Measurements from ENCODE around the gene SLC9A3. TPM values are rescaled to one million over a fixed set of nuclear protein-coding genes. Genes with fewer than 3 reads are reported as not detected.

SLC9A3 gene
- total RNA-seq, 1 donor from 2014 or later, result 1.3 TPM

DNA sequence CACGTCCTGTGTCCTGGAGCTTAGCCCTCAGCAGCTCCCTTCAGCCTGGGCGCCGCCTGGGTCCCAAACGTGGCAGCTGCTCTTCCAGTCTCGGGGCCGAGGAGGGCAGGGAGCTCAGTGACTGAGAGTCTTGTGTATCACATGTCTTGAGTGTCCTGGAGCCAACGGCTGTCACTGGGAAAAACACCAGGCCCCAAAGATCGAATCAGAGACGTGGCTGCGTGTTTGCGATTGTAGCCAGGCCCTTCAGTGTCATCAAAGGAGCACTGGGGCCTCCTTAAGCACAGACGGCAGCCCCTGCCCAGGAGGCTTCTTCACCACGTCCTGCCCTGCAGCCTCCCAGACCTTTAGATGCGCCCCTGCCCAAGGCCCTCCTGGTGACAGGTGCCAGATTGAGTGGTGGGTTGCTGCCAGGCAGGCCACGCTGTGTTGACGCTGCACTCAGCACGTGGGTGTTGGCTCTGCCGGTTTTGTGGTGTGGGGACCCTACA lies 86.9 kb downstream of the SLC9A3 start:
- DNase-seq (ENCODE audit: low read depth), result no peak
- TF ChIP-seq, protein P1, sequence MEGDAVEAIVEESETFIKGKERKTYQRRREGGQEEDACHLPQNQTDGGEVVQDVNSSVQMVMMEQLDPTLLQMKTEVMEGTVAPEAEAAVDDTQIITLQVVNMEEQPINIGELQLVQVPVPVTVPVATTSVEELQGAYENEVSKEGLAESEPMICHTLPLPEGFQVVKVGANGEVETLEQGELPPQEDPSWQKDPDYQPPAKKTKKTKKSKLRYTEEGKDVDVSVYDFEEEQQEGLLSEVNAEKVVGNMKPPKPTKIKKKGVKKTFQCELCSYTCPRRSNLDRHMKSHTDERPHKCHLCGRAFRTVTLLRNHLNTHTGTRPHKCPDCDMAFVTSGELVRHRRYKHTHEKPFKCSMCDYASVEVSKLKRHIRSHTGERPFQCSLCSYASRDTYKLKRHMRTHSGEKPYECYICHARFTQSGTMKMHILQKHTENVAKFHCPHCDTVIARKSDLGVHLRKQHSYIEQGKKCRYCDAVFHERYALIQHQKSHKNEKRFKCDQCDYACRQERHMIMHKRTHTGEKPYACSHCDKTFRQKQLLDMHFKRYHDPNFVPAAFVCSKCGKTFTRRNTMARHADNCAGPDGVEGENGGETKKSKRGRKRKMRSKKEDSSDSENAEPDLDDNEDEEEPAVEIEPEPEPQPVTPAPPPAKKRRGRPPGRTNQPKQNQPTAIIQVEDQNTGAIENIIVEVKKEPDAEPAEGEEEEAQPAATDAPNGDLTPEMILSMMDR (conservative IDR thresholded peaks at IDR 0.05; ENCODE audit: low read depth, low read length), result no peak
- no peak overlapping the region for H3K4me3 ChIP-seq (ENCODE audit: low read depth, low read length)

DNA sequence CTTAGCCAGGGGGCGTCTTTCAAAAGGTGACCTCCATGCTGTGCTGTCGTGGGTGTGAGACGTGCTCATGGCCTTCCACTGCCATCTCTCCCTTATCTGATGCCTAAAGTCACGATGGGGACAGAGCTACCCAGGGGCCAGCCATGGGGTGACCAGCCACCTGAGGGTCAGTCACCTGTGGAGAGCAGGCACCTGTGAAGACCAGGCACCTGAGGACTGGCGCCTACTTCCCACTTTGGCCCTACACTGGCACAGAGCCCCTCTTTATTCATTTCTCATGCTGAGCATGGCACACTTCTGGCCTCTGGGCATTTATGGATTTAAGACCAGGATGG lies 87.6 kb downstream of the SLC9A3 start:
- no peak overlapping the region for H3K4me3 ChIP-seq (ENCODE audit: low read depth, low read length)
- no peak for DNase-seq (ENCODE audit: low read depth)
- TF ChIP-seq, protein P1 (conservative IDR thresholded peaks at IDR 0.05; ENCODE audit: low read depth, low read length), result no peak

DNA sequence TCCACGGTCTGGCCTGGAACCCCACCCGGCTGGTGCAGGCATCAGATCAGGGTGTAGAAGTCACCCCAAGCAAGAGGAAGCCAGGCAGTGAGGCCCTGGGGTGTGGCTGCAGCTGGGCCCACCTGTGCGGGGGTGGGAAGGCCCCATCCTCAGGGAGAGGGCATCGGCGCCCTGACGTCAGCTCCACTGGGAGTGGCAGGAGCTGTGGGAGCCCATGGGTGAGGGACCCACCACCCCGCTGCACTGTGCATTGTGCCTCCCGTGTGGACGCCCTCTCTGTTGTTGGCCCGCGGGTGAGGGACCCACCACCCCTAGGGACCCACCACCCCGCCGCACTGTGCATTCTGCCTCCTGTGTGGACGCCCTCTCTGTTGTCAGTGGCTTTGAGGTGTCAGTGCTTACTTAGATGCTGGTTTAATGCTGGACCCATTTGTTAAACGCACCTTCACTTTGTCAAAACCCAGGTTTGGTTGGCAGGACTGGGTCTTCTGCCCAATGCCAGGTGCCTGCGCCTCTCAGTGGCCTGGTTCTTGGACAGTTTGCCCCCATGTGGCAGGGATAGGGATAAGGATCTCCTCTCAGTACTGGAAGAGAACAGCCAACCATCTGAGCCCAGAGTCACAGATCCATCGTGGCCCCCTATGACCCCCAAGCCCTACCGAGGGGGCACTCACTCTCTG lies 88.1 kb downstream of the SLC9A3 start:
- TF ChIP-seq, protein P1 (conservative IDR thresholded peaks at IDR 0.05; ENCODE audit: low read depth, low read length), result peak; percentile 59
- H3K4me3 ChIP-seq (ENCODE audit: low read depth, low read length), result no peak overlapping the region
- DNase-seq (ENCODE audit: low read depth), result no peak

DNA sequence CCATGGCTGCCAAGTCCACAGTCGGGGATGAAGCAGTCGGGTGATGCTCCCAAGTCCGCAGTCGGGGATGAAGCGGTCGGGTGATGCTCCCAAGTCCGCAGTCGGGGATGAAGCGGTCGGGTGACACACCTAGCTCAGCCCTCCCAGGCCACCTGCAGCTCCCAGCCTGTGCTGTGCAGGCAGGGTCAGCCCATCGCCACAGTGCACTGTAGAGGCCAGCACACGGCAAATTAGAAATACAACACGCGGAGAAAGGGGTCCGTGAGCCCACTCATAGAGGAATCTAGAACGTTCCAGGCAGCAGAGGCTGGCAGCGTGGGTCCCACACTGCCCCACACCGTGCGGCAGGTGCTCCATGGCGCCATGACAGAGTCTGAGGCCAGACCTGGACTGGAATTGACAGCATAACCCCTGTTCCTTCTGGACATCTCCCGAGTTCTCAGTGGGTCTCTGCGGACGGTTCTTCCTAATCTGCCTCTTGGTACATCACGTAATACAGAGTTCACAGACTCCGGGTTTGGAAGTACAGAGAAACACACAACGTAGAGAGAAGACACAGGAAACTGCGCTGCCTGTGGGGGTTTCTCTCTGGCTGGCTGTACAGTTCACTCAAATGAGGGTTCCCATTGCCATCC lies 89.0 kb downstream of the SLC9A3 start:
- H3K4me3 ChIP-seq (ENCODE audit: low read depth, low read length), result no peak overlapping the region
- DNase-seq (ENCODE audit: low read depth), result no peak
- TF ChIP-seq, protein P1 (conservative IDR thresholded peaks at IDR 0.05; ENCODE audit: low read depth, low read length), result no peak

DNA sequence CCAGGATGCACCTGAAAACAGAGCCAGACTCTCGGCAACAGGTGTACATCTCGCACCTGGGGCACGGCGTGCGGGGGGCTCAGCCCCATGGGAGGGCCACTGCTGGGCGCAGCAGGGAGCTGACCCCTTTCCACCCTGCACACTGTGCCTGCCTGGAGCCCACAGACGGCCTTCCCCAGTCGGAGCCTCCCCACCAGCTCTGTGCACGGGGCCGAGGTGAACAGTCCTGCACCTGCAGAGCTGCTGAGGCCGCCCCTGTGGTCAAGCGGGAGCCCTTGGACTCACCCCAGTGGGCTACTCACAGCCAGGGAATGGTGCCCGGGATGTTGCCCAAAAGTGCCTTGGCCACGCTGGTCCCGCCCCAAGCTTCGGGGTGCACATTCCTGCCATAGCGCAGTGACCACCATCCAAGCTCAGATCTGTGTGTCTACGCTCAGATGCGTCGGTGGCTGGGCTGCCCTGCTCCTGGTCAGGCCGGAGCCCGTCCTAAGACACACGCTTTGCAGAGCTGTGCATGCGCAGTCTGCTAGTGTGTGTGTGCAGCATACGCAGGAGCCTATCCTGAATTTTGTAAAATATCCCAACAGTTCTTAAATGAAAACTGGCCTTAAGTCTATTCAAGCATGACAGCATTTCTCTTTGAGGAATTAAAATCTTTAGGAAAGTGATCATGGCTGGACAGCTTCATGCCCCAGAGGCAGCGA lies 89.7 kb downstream of the SLC9A3 start:
- TF ChIP-seq, protein P1 (conservative IDR thresholded peaks at IDR 0.05; ENCODE audit: low read depth, low read length), result no peak
- no peak for DNase-seq (ENCODE audit: low read depth)
- H3K4me3 ChIP-seq (ENCODE audit: low read depth, low read length), result no peak overlapping the region

DNA sequence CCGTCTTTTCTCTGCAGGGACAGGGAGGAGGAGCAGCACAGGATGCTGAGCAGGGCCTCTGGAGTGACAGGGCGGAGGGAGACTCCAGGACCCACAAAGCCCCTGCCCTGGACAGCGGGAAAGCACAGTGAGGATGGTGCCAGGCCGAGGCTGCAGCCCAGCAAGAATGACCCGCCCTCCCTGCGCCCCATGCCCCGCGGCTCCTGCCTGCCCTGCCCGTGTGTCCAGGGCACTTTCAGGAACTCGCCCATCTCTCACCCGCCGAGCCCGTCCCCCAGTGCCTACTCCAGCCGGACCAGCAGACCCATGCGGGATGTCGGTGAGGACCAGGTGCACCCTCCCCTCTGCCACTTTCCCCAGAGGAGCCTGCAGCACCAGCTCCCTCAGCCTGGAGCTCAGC lies 90.4 kb downstream of the SLC9A3 start:
- TF ChIP-seq, protein P1 (conservative IDR thresholded peaks at IDR 0.05; ENCODE audit: low read depth, low read length), result no peak
- H3K4me3 ChIP-seq (ENCODE audit: low read depth, low read length), result no peak overlapping the region
- DNase-seq (ENCODE audit: low read depth), result no peak

Measured in epithelial cell of proximal tubule (primary cell).